Activated T-cell treated with anti-CD3 and anti-CD28 coated beads, Interleukin-2, amount 50 U/mL, for 4 hours (primary cell): ENCODE measurements around the gene CAST. TPM values are rescaled to one million over a fixed set of nuclear protein-coding genes. Genes with fewer than 3 reads are reported as not detected.

Source experiments
- ATAC-seq, 2 donors: fragments of 200-7000 bp; cut with Tn5 transposase; one replicate each; pipeline ENCODE4 v1.10.0; 2021
- DNase-seq: peaks from one replicate; pipeline ENCODE4 v3.0.0-alpha.2; 2020
- H3K27me3 Mint-ChIP-seq: one replicate; pipeline ENCODE4 v1.8.0; 2021; ENCODE audit warnings: low read depth, mixed read lengths
- H3K36me3 Mint-ChIP-seq: one replicate; pipeline ENCODE4 v1.8.0; 2022; ENCODE audit warnings: mixed read lengths; ENCODE audit not compliant: insufficient read depth
- H3K4me1 Mint-ChIP-seq: one replicate; pipeline ENCODE4 v1.8.0; 2021; ENCODE audit warnings: low read depth, mixed read lengths
- H3K4me3 Mint-ChIP-seq: one replicate; pipeline ENCODE4 v1.8.0; 2021; ENCODE audit warnings: mild to moderate bottlenecking, moderate library complexity, mixed read lengths
- H3K9me3 Mint-ChIP-seq: one replicate; pipeline ENCODE4 v1.8.0; 2021; ENCODE audit warnings: mixed read lengths
- total RNA-seq, 3 donors: library from RNA; stranded (reverse); gene quantifications; one replicate each; pipeline ENCODE4 v1.2.1, GENCODE V29; 2021

The CAST gene
- total RNA-seq, 3 donors from 2014 or later = 57.5 to 73.9 (median 58.1) TPM

DNA sequence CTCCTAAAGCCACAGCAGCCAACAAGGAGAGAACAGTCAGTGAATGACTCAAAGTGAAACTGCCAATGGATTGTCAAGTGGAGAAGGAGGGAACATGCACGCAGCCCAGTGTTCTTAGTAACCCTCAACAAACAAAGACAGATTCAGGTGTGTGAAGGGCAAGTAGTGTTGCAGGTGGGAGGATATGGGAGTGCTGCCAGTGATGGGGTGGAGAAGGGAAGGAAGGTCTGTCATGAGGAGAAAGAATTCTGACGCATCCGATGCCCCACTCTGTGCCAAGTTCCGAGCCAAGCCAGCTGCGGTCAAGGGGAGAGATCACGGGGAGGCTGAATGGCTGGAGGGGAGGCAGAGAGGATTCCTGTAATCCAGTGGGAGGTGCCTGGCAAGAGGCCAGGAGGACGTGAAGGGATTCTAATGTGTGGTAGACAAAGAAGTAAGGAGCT, 56.5 kb downstream of the CAST start:
- DNase-seq = no peak
- Mint-ChIP-seq H3K27me3 (no peaks in the 10 kb centered on the region), H3K4me3 (no peak overlapping the region), H3K4me1 (peaks cover 60% of the 10 kb centered on the region), H3K36me3 (peaks cover 7% of the 10 kb centered on the region), H3K9me3 (no peaks in the 10 kb centered on the region)
- no peak for ATAC-seq

- no peaks in the 10 kb centered on the region for H3K27me3 Mint-ChIP-seq
- peaks cover 47% of the 10 kb centered on the region for H3K4me1 Mint-ChIP-seq
- ATAC-seq (no peak), DNase-seq (no peak)
- no peaks in the 10 kb centered on the region for H3K9me3 Mint-ChIP-seq
- no peak overlapping the region for H3K4me3 Mint-ChIP-seq
- peaks cover 8% of the 10 kb centered on the region for H3K36me3 Mint-ChIP-seq
Measured at GRCh38 chr5:96720408-96720807, 58.2 kb downstream of the CAST start.

GRCh38 chr5:96721351-96721977, 59.3 kb downstream of the CAST start:
- ATAC-seq (peak in 1 of 2 donors; percentile 21), DNase-seq (no peak)
- Mint-ChIP-seq H3K36me3 (peaks cover 8% of the 10 kb centered on the region), H3K9me3 (no peaks in the 10 kb centered on the region), H3K27me3 (no peaks in the 10 kb centered on the region), H3K4me3 (no peak overlapping the region), H3K4me1 (peaks cover 41% of the 10 kb centered on the region)

- no peak for DNase-seq
- no peak for ATAC-seq
- H3K4me3 Mint-ChIP-seq = no peak overlapping the region
- peaks cover 21% of the 10 kb centered on the region for H3K4me1 Mint-ChIP-seq
- H3K9me3 Mint-ChIP-seq = no peaks in the 10 kb centered on the region
- H3K27me3 Mint-ChIP-seq = no peaks in the 10 kb centered on the region
- peaks cover 9% of the 10 kb centered on the region for H3K36me3 Mint-ChIP-seq
Measured at GRCh38 chr5:96725257-96725656, 63.1 kb downstream of the CAST start.

- Mint-ChIP-seq H3K4me1 (peaks cover 10% of the 10 kb centered on the region), H3K36me3 (peaks cover 16% of the 10 kb centered on the region), H3K9me3 (no peaks in the 10 kb centered on the region), H3K4me3 (no peak overlapping the region), H3K27me3 (no peaks in the 10 kb centered on the region)
- ATAC-seq = no peak
- DNase-seq = no peak
Measured at GRCh38 chr5:96726802-96727201, 64.6 kb downstream of the CAST start.

- DNase-seq (no peak), ATAC-seq (no peak)
- H3K4me3 Mint-ChIP-seq = no peak overlapping the region
- peaks cover 18% of the 10 kb centered on the region for H3K36me3 Mint-ChIP-seq
- no peaks in the 10 kb centered on the region for H3K9me3 Mint-ChIP-seq
- no peaks in the 10 kb centered on the region for H3K27me3 Mint-ChIP-seq
- peaks cover 6% of the 10 kb centered on the region for H3K4me1 Mint-ChIP-seq
Measured at GRCh38 chr5:96729156-96729555, 67.0 kb downstream of the CAST start.

DNA sequence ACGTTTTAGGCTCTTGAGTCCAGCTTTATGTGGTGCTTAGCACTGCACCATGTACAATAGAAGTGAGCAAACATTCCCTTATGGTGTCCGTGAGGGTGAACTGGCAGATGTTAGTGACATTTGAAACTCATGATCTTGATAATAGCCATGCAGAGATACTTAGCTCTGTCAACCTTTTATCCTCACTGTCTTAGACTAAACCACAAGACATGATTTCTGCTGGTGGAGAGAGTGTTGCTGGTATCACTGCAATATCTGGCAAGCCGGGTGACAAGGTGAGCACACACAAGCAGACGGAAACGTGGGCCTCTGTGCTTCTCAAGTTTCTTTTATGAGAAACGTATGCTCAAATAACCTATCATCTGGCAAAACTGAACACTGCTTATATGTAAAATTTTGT, 68.4 kb downstream of the CAST start:
- peaks cover 23% of the 10 kb centered on the region for H3K36me3 Mint-ChIP-seq
- DNase-seq = no peak
- no peak for ATAC-seq
- peaks cover 14% of the 10 kb centered on the region for H3K4me1 Mint-ChIP-seq
- no peaks in the 10 kb centered on the region for H3K27me3 Mint-ChIP-seq
- H3K4me3 Mint-ChIP-seq = no peak overlapping the region
- no peaks in the 10 kb centered on the region for H3K9me3 Mint-ChIP-seq

- no peak for ATAC-seq
- DNase-seq = no peak
- H3K36me3 Mint-ChIP-seq = peaks cover 29% of the 10 kb centered on the region
- H3K27me3 Mint-ChIP-seq = no peaks in the 10 kb centered on the region
- peaks cover 11% of the 10 kb centered on the region for H3K4me1 Mint-ChIP-seq
- no peak overlapping the region for H3K4me3 Mint-ChIP-seq
- H3K9me3 Mint-ChIP-seq = no peaks in the 10 kb centered on the region
Measured at GRCh38 chr5:96733771-96734500, 71.8 kb downstream of the CAST start.

- DNase-seq (no peak), ATAC-seq (no peak)
- no peaks in the 10 kb centered on the region for H3K27me3 Mint-ChIP-seq
- H3K36me3 Mint-ChIP-seq = peaks cover 30% of the 10 kb centered on the region
- peaks cover 11% of the 10 kb centered on the region for H3K4me1 Mint-ChIP-seq
- H3K4me3 Mint-ChIP-seq = no peak overlapping the region
- H3K9me3 Mint-ChIP-seq = no peaks in the 10 kb centered on the region
Measured at GRCh38 chr5:96734871-96735325, 72.7 kb downstream of the CAST start.

GRCh38 chr5:96736937-96737336, 74.8 kb downstream of the CAST start:
- Mint-ChIP-seq H3K4me1 (peaks cover 11% of the 10 kb centered on the region), H3K36me3 (peaks cover 40% of the 10 kb centered on the region), H3K9me3 (no peaks in the 10 kb centered on the region), H3K27me3 (no peaks in the 10 kb centered on the region), H3K4me3 (no peak overlapping the region)
- ATAC-seq (no peak), DNase-seq (no peak)

DNA sequence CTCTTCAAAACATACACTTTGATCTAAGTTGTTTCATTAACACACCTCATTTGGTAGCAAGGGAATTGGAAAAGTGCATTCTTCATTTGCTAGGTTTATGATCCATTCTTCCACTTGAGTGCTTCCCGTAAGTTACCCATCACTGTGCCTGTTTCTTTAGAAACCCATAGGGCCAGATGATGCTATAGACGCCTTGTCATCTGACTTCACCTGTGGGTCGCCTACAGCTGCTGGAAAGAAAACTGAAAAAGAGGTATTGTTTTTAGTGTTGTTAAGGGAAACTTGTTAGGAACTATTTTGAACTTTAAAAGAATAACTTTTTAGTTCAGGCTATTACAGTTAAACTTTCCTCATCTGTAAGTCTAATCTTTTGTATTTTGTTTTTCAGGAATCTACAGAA, 78.9 kb downstream of the CAST start:
- Mint-ChIP-seq H3K36me3 (peaks cover 56% of the 10 kb centered on the region), H3K9me3 (no peaks in the 10 kb centered on the region), H3K27me3 (no peaks in the 10 kb centered on the region), H3K4me1 (peaks cover 6% of the 10 kb centered on the region), H3K4me3 (no peak overlapping the region)
- ATAC-seq (no peak), DNase-seq (no peak)

DNA sequence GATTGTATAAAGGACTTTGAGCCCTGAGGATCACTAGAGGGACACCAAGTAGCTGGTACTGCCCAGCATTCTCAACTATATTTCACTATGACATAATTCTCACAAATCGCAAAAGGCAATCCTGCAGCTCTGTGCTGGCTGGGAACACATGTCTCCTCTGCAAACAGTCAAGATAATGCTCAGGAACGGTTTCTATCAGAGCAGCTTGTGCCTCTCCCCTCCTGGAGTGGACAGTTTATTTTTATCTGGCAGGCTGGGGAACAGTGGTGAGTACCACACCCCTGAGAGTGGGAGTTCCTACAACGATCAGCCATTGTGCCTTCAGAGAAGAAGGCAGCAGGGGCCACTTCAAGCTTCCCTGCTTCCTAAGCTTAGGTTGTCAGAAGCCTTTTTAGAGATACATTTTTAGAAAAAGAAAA, 79.7 kb downstream of the CAST start:
- Mint-ChIP-seq H3K4me1 (peaks cover 6% of the 10 kb centered on the region), H3K4me3 (no peak overlapping the region), H3K9me3 (no peaks in the 10 kb centered on the region), H3K36me3 (peaks cover 54% of the 10 kb centered on the region), H3K27me3 (no peaks in the 10 kb centered on the region)
- DNase-seq = no peak
- ATAC-seq = no peak

GRCh38 chr5:96742538-96742937, 80.4 kb downstream of the CAST start:
- Mint-ChIP-seq H3K27me3 (no peaks in the 10 kb centered on the region), H3K4me3 (no peak overlapping the region), H3K36me3 (peaks cover 50% of the 10 kb centered on the region), H3K9me3 (no peaks in the 10 kb centered on the region), H3K4me1 (peaks cover 6% of the 10 kb centered on the region)
- no peak for DNase-seq
- ATAC-seq = no peak

- peaks cover 6% of the 10 kb centered on the region for H3K4me1 Mint-ChIP-seq
- peaks cover 47% of the 10 kb centered on the region for H3K36me3 Mint-ChIP-seq
- H3K4me3 Mint-ChIP-seq = no peak overlapping the region
- ATAC-seq (no peak), DNase-seq (no peak)
- no peaks in the 10 kb centered on the region for H3K27me3 Mint-ChIP-seq
- H3K9me3 Mint-ChIP-seq = no peaks in the 10 kb centered on the region
Measured at GRCh38 chr5:96743065-96743768, 81.0 kb downstream of the CAST start.
